ENCODE data around the gene CACNA1C. TPM values are rescaled to one million over a fixed set of nuclear protein-coding genes. Genes with fewer than 3 reads are reported as not detected.

Gene CACNA1C
- total and polyA plus RNA-seq, 10 of the 15 experiments (the other 5 are each of a cell fraction or from before 2014, with no cell fraction given), result under 0.01 to 0.15 (median 0.09) TPM; not detected in 5

DNA sequence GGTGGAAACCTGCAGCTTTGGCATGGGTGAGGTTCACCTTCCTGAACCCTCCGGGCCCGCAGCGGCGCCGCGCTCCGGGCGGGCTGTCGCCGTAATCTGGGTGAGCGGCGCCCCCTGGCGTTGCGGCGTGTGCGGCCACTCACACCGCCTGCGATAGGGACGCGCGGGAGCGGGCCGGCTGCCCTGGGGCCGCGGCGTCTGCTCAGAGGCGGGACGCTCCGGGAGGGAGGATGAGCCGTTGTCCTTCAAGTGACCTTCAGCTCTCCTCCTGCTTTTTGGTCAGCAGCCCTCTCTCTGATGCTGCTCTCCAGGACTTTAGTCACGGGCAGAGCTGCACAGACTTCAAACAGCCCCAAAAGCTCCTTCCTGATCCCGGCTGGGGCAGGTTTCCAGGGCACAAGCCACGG, 530.3 kb downstream of the CACNA1C start:
- SMC1A ChIA-PET (ENCODE audit: uncharacterized antibody, unreplicated experiment), result interaction anchor here (0.5 to 1.0 kb wide), 3 partner anchors 24 to 295 kb away, joined by 3 read pairs; no protein-coding TSS in a partner anchor
- Histone ChIP-seq H3K4me2 (ENCODE audit: control insufficient read depth, insufficient read depth) (no peak overlapping the region), H3K79me2 (ENCODE audit: control insufficient read depth, insufficient read depth, low read length) (no peaks in the 10 kb centered on the region), H4K20me1 (ENCODE audit: control insufficient read depth, insufficient read depth) (no peaks in the 10 kb centered on the region), H3K4me1 (ENCODE audit: control insufficient read depth, insufficient read depth, low read length) (no peaks in the 10 kb centered on the region), H3K9ac (ENCODE audit: control insufficient read depth, insufficient read depth, low read length) (no peak overlapping the region), H3K27ac (ENCODE audit: control insufficient read depth, insufficient read depth) (no peak overlapping the region), H2AFZ (ENCODE audit: control insufficient read depth, low read depth, low read length) (no peak overlapping the region), H3K9me3 (replicated peaks; ENCODE audit: control insufficient read depth, insufficient read depth, low read length) (no peaks in the 10 kb centered on the region), H3K4me3 (no peak overlapping the region), H3K36me3 (ENCODE audit: control insufficient read depth in 2 of 2, insufficient read depth in 2 of 2, low read length in 1 of 2) (no peaks in the 10 kb centered on the region), H3K27me3 (replicated peaks in 1 of 2; ENCODE audit: control insufficient read depth in 2 of 2, insufficient read depth in 2 of 2, low read length in 1 of 2) (peaks cover 2 to 4% of the 10 kb centered on the region in 2 experiments)
- DNase-seq (ENCODE audit: low read depth, low spot score) (no peak), ATAC-seq (peak; percentile 99), FAIRE-seq (no peak)
- WGBS (ENCODE audit: insufficient coverage, insufficient replicate concordance, low lambda C conversion rate, missing lambda C conversion rate), result 3% methylated on average over 33 of the region's 33 CpGs
- no TSS peak for BruUV-seq (replicated peaks)
- CTCF ChIA-PET, result interaction anchor here (0.5 to 2.0 kb wide), 16 partner anchors 13 to 643 kb away, joined by 3 to 8 read pairs (median 3); no protein-coding TSS in a partner anchor
- intact Hi-C loops (cut with micrococcal nuclease; ENCODE audit: unreplicated experiment) (loop anchor here (5.0 to 10.0 kb wide), 3 partner anchors 288 to 786 kb away; no protein-coding TSS in a partner anchor), in situ Hi-C loops (cut with MboI) (loop anchor here (10.0 kb wide), 2 partner anchors 528 to 938 kb away; partner anchors contain the start of gene CACNA1C)
- POLR2A ChIA-PET, result no interaction called here
- RAD21 ChIA-PET (ENCODE audit: unreplicated experiment), result interaction anchor here (0.6 kb wide), 1 partner anchor 299 kb away, joined by 3 read pairs; no protein-coding TSS in a partner anchor
- TF ChIP-seq, protein P1, sequence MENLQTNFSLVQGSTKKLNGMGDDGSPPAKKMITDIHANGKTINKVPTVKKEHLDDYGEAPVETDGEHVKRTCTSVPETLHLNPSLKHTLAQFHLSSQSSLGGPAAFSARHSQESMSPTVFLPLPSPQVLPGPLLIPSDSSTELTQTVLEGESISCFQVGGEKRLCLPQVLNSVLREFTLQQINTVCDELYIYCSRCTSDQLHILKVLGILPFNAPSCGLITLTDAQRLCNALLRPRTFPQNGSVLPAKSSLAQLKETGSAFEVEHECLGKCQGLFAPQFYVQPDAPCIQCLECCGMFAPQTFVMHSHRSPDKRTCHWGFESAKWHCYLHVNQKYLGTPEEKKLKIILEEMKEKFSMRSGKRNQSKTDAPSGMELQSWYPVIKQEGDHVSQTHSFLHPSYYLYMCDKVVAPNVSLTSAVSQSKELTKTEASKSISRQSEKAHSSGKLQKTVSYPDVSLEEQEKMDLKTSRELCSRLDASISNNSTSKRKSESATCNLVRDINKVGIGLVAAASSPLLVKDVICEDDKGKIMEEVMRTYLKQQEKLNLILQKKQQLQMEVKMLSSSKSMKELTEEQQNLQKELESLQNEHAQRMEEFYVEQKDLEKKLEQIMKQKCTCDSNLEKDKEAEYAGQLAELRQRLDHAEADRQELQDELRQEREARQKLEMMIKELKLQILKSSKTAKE (IDR thresholded peaks at IDR 0.05; ENCODE audit: low read depth, poor library complexity, severe bottlenecking), result no peak
- TF ChIP-seq, protein P2, sequence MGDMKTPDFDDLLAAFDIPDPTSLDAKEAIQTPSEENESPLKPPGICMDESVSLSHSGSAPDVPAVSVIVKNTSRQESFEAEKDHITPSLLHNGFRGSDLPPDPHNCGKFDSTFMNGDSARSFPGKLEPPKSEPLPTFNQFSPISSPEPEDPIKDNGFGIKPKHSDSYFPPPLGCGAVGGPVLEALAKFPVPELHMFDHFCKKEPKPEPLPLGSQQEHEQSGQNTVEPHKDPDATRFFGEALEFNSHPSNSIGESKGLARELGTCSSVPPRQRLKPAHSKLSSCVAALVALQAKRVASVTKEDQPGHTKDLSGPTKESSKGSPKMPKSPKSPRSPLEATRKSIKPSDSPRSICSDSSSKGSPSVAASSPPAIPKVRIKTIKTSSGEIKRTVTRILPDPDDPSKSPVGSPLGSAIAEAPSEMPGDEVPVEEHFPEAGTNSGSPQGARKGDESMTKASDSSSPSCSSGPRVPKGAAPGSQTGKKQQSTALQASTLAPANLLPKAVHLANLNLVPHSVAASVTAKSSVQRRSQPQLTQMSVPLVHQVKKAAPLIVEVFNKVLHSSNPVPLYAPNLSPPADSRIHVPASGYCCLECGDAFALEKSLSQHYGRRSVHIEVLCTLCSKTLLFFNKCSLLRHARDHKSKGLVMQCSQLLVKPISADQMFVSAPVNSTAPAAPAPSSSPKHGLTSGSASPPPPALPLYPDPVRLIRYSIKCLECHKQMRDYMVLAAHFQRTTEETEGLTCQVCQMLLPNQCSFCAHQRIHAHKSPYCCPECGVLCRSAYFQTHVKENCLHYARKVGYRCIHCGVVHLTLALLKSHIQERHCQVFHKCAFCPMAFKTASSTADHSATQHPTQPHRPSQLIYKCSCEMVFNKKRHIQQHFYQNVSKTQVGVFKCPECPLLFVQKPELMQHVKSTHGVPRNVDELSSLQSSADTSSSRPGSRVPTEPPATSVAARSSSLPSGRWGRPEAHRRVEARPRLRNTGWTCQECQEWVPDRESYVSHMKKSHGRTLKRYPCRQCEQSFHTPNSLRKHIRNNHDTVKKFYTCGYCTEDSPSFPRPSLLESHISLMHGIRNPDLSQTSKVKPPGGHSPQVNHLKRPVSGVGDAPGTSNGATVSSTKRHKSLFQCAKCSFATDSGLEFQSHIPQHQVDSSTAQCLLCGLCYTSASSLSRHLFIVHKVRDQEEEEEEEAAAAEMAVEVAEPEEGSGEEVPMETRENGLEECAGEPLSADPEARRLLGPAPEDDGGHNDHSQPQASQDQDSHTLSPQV (IDR thresholded peaks at IDR 0.05), result no peak
- TF ChIP-seq SMARCA5 (IDR thresholded peaks at IDR 0.05), result 0 out of 2 replicates have a peak, but pooled peaks have one; percentile 51
- TF ChIP-seq JUNB (IDR thresholded peaks at IDR 0.05), result no peak
- TF ChIP-seq EP300 (IDR thresholded peaks at IDR 0.05; ENCODE audit: borderline replicate concordance in 1 of 2, control insufficient read depth in 1 of 2, low read depth in 2 of 2, low read length in 2 of 2), result no peak
- TF ChIP-seq BRCA1 (IDR thresholded peaks at IDR 0.05; ENCODE audit: low read depth, low read length), result no peak
- peak; percentile 74 for TF ChIP-seq RAD21 (IDR thresholded peaks at IDR 0.05; ENCODE audit: insufficient read depth, low read depth, low read length)
- TF ChIP-seq, protein P3, sequence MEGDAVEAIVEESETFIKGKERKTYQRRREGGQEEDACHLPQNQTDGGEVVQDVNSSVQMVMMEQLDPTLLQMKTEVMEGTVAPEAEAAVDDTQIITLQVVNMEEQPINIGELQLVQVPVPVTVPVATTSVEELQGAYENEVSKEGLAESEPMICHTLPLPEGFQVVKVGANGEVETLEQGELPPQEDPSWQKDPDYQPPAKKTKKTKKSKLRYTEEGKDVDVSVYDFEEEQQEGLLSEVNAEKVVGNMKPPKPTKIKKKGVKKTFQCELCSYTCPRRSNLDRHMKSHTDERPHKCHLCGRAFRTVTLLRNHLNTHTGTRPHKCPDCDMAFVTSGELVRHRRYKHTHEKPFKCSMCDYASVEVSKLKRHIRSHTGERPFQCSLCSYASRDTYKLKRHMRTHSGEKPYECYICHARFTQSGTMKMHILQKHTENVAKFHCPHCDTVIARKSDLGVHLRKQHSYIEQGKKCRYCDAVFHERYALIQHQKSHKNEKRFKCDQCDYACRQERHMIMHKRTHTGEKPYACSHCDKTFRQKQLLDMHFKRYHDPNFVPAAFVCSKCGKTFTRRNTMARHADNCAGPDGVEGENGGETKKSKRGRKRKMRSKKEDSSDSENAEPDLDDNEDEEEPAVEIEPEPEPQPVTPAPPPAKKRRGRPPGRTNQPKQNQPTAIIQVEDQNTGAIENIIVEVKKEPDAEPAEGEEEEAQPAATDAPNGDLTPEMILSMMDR (IDR thresholded peaks at IDR 0.05 in 2 of 3, conservative IDR thresholded peaks at IDR 0.05 in 1 of 3; ENCODE audit: control insufficient read depth in 2 of 3, extremely low read depth in 1 of 3, insufficient read depth in 1 of 3, low read depth in 3 of 3, low read length in 3 of 3), result peak; percentile 71 to 87 (median 73)
- TF ChIP-seq BHLHE40 (IDR thresholded peaks at IDR 0.05; ENCODE audit: borderline replicate concordance in 1 of 2, low read depth in 2 of 2, low read length in 1 of 2), result peak; percentile 17 to 23; a peak in 1 of 4 replicates
- no peak for TF ChIP-seq GABPA (IDR thresholded peaks at IDR 0.05; ENCODE audit: low read depth)
- TF ChIP-seq SMAD1 (IDR thresholded peaks at IDR 0.05; ENCODE audit: low read depth, partially characterized antibody), result no peak
- TF ChIP-seq, protein P4, sequence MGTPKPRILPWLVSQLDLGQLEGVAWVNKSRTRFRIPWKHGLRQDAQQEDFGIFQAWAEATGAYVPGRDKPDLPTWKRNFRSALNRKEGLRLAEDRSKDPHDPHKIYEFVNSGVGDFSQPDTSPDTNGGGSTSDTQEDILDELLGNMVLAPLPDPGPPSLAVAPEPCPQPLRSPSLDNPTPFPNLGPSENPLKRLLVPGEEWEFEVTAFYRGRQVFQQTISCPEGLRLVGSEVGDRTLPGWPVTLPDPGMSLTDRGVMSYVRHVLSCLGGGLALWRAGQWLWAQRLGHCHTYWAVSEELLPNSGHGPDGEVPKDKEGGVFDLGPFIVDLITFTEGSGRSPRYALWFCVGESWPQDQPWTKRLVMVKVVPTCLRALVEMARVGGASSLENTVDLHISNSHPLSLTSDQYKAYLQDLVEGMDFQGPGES (IDR thresholded peaks at IDR 0.05), result no peak
- no peak for TF ChIP-seq IKZF2 (IDR thresholded peaks at IDR 0.05)

Data from GM12878 (cell line).